CD4-positive, alpha-beta T cell (primary cell): Measurements from ENCODE around the gene CPNE4. TPM values are rescaled to one million over a fixed set of nuclear protein-coding genes. Genes with fewer than 3 reads are reported as not detected.

Experiments
- ATAC-seq: fragments of 200-7000 bp; cut with Tn5 transposase; one replicate; pipeline ENCODE4 v1.10.0; 2022; ENCODE audit warnings: mild to moderate bottlenecking; ENCODE audit not compliant: poor library complexity
- CTCF ChIA-PET: fragments of 350-600 bp; sonication (Branson Sonifier 250); formaldehyde crosslinking; loops from one replicate; lab custom pipeline; 2021; ENCODE audit warnings: antibody characterized with exemption, inconsistent platforms; lab: Charles Lee
- POLR2A ChIA-PET: fragments of 350-600 bp; sonication (Branson Sonifier 250); formaldehyde crosslinking; loops from one replicate; lab custom pipeline; 2021; ENCODE audit warnings: antibody characterized with exemption, inconsistent platforms; lab: Charles Lee
- DNase-seq, 14 experiments: peaks; one replicate each; pipeline ENCODE4 v3.0.0-alpha.2; 2013 to 2020; ENCODE audit warnings: mixed read lengths in 2 of 14
- H3K27ac ChIP-seq, 2 donors: one replicate each; pipeline versions ENCODE4 v1.5.1 to v1.7.0; 2013; ENCODE audit warnings: low read length in 2 of 2, low read depth in 1 of 2, mild to moderate bottlenecking in 1 of 2
- H3K27me3 ChIP-seq, 2 experiments: 1 replicate in 1 of 2; 2 replicates in 1 of 2; pipeline versions ENCODE4 v1.6.1 to v1.7.0; 2013; ENCODE audit warnings: low read length in 2 of 2, control low read depth in 1 of 2, mild to moderate bottlenecking in 1 of 2, moderate library complexity in 1 of 2; ENCODE audit not compliant: insufficient read depth in 2 of 2, control insufficient read depth in 1 of 2
- H3K36me3 ChIP-seq: one replicate; pipeline ENCODE4 v1.6.1; 2013; ENCODE audit warnings: low read length, control low read depth; ENCODE audit not compliant: insufficient read depth
- H3K4me1 ChIP-seq: one replicate; pipeline ENCODE4 v1.6.1; 2013; ENCODE audit warnings: low read length, control low read depth; ENCODE audit not compliant: insufficient read depth
- H3K4me3 ChIP-seq: one replicate; pipeline ENCODE4 v1.5.1; 2013; ENCODE audit warnings: mild to moderate bottlenecking, low read length, moderate library complexity
- H3K9me3 ChIP-seq, 2 experiments: 1 replicate in 1 of 2; 2 replicates in 1 of 2; pipeline versions ENCODE4 v1.6.1 to v1.7.0; 2013; ENCODE audit warnings: low read length in 2 of 2, mild to moderate bottlenecking in 2 of 2, control low read depth in 1 of 2, moderate library complexity in 1 of 2; ENCODE audit not compliant: control insufficient read depth in 1 of 2, insufficient read depth in 1 of 2
- H3K27ac Mint-ChIP-seq: one replicate; pipeline ENCODE4 v1.8.0; 2020; ENCODE audit warnings: mixed read lengths
- H3K27me3 Mint-ChIP-seq: one replicate; pipeline ENCODE4 v1.8.0; 2021; ENCODE audit warnings: mixed read lengths
- H3K36me3 Mint-ChIP-seq: one replicate; pipeline ENCODE4 v1.8.0; 2021; ENCODE audit warnings: low read depth, mixed read lengths
- H3K4me1 Mint-ChIP-seq: one replicate; pipeline ENCODE4 v1.8.0; 2021; ENCODE audit warnings: low read depth, mixed read lengths
- H3K4me3 Mint-ChIP-seq: one replicate; pipeline ENCODE4 v1.8.0; 2020; ENCODE audit warnings: mild to moderate bottlenecking, mixed read lengths
- H3K9me3 Mint-ChIP-seq: one replicate; pipeline ENCODE4 v1.8.0; 2020; ENCODE audit warnings: mixed read lengths
- CTCF ChIP-seq: fragments of 200-600 bp; IDR thresholded peaks from one replicate; pipeline ENCODE4 v1.8.0; 2022; ENCODE audit warnings: antibody characterized with exemption, mild to moderate bottlenecking
- intact Hi-C, 2 experiments: fragments of 100-400 bp; cut with DNase I in 1 of 2; cut with micrococcal nuclease in 1 of 2; formaldehyde crosslinking; loops; one replicate each; pipeline versions ENCODE4 v1.15.1 to v1.9.0; 2023 to 2025; cut with DNase I, micrococcal nuclease
- total RNA-seq, 174 experiments: library from RNA in 2 of 174; stranded (reverse) in 2 of 174; gene quantifications; one replicate each; pipeline ENCODE4 v1.2.3 and lab custom pipeline; 2021 to 2026

CPNE4 gene
- total RNA-seq, 2 experiments from 2014 or later = not detected

- ATAC-seq = no peak
- Histone ChIP-seq H3K36me3 (no peaks in the 10 kb centered on the region), H3K27ac (no peak overlapping the region), H3K27me3 (no peaks in the 10 kb centered on the region), H3K9me3 (no peaks in the 10 kb centered on the region), H3K4me1 (no peaks in the 10 kb centered on the region), H3K4me3 (no peak overlapping the region)
- Mint-ChIP-seq H3K4me1 (no peaks in the 10 kb centered on the region), H3K36me3 (no peaks in the 10 kb centered on the region), H3K27ac (no peak overlapping the region), H3K27me3 (peaks cover 28% of the 10 kb centered on the region), H3K4me3 (no peak overlapping the region), H3K9me3 (peaks cover 7% of the 10 kb centered on the region)
- POLR2A ChIA-PET = no interaction called here
- no peak for DNase-seq
- intact Hi-C loops = no loop called here
- CTCF ChIA-PET = no interaction called here
- TF ChIP-seq CTCF = no peak
Measured at GRCh38 chr3:132064114-132064513, 29.3 kb upstream of the CPNE4 start.

DNA sequence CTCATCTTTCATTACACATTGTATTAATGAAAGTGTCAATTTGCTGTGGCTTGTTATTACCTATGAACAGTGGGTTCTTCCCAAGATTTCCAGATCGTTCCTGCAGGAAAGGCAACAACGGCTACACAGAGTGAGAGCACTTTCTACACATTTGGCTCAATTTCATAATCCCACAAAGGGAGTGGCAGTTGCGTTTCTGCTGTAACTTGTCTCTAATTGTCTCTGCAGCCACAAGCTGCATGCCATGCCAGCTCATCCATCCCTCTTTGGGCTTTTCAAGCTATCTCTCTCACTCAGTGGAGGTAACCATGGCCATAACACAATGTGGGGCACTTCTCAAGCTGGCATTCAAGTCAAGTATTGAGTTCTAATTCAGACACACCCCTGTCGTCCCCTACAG is 27.7 kb upstream of the CPNE4 start:
- no peak for ATAC-seq

DNA sequence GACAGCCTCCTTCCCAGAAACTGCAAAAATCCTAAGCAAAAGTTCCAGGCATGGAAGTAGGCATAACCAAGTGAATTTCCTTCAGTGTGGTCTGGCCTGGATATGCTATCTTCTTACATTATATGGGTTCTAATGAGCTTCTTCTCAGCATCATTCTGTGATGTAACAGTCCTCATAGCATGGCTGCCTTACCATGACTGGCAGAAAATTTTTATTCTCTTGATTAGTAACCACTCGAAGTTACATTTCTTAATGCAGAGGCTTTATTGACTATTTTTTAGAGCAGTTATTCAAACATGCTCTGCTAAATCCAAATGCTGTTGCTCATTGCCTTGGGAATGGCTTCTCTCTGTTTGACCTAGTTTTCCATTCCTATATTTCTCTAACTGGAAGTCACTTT is 21.1 kb upstream of the CPNE4 start:
- Mint-ChIP-seq H3K9me3 (peaks cover 2% of the 10 kb centered on the region), H3K4me3 (no peak overlapping the region), H3K36me3 (no peaks in the 10 kb centered on the region), H3K4me1 (no peaks in the 10 kb centered on the region), H3K27ac (no peak overlapping the region), H3K27me3 (peaks cover 23% of the 10 kb centered on the region)
- DNase-seq = no peak
- no peak for ATAC-seq
- Histone ChIP-seq H3K27me3 (peaks cover 0 to 5% of the 10 kb centered on the region in 2 experiments), H3K4me1 (no peaks in the 10 kb centered on the region), H3K27ac (no peak overlapping the region), H3K4me3 (no peak overlapping the region), H3K9me3 (no peaks in the 10 kb centered on the region), H3K36me3 (no peaks in the 10 kb centered on the region)
- ChIA-PET CTCF (no interaction called here), POLR2A (no interaction called here)
- intact Hi-C loops = no loop called here
- TF ChIP-seq CTCF = no peak

More for the DNA sequence above, 27.7 kb upstream of the CPNE4 start:
- Histone ChIP-seq H3K27me3 (peaks cover 0 to 5% of the 10 kb centered on the region in 2 experiments), H3K4me3 (no peak overlapping the region), H3K4me1 (no peaks in the 10 kb centered on the region), H3K36me3 (no peaks in the 10 kb centered on the region), H3K9me3 (no peaks in the 10 kb centered on the region), H3K27ac (no peak overlapping the region)
- intact Hi-C loops = no loop called here
- no peak for DNase-seq
- Mint-ChIP-seq H3K36me3 (no peaks in the 10 kb centered on the region), H3K27me3 (peaks cover 28% of the 10 kb centered on the region), H3K9me3 (peaks cover 7% of the 10 kb centered on the region), H3K4me3 (no peak overlapping the region), H3K27ac (no peak overlapping the region), H3K4me1 (no peaks in the 10 kb centered on the region)
- TF ChIP-seq CTCF = no peak
- ChIA-PET CTCF (no interaction called here), POLR2A (no interaction called here)
